GM23338 (cell line): ENCODE data around the gene PHLPP2. TPM values are rescaled to one million over a fixed set of nuclear protein-coding genes. Genes with fewer than 3 reads are reported as not detected.
A peak's percentile ranks its signal among the peaks of the same experiment; 100 is the strongest.

Experiments
- ATAC-seq: fragments of 200-7000 bp; cut with Tn5 transposase; 3 replicates; pipeline ENCODE4 v1.9.1; 2020
- DNase-seq: peaks from one replicate; pipeline ENCODE4 v3.0.0-alpha.2; 2015; ENCODE audit warnings: low spot score
- H2AFZ ChIP-seq: fragments of 200-600 bp; sonication (generic); 2 replicates; pipeline ENCODE4 v1.8.0; 2016; ENCODE audit warnings: antibody characterized with exemption, mild to moderate bottlenecking, moderate library complexity
- H3F3A ChIP-seq: fragments of 200-600 bp; sonication (generic); replicated peaks from 2 replicates; pipeline ENCODE4 v1.8.0; 2017; ENCODE audit warnings: antibody characterized with exemption, mixed run types, low read depth
- H3K27ac ChIP-seq: fragments of 200-600 bp; sonication (generic); 2 replicates; pipeline ENCODE4 v1.6.1; 2016; ENCODE audit warnings: low read depth
- H3K27me3 ChIP-seq: fragments of 200-600 bp; sonication (generic); 2 replicates; pipeline ENCODE4 v1.8.0; 2016; ENCODE audit warnings: mild to moderate bottlenecking, mixed run types, moderate library complexity; ENCODE audit not compliant: insufficient read depth
- H3K36me3 ChIP-seq: fragments of 200-600 bp; sonication (generic); 2 replicates; pipeline ENCODE4 v1.8.0; 2016; ENCODE audit warnings: mild to moderate bottlenecking; ENCODE audit not compliant: insufficient read depth
- H3K4me1 ChIP-seq: fragments of 200-600 bp; sonication (generic); 2 replicates; pipeline ENCODE4 v1.8.0; 2016; ENCODE audit warnings: mild to moderate bottlenecking, moderate library complexity; ENCODE audit not compliant: insufficient read depth
- H3K4me2 ChIP-seq: fragments of 200-600 bp; sonication (generic); 2 replicates; pipeline ENCODE4 v1.7.1; 2017; ENCODE audit warnings: mixed run types
- H3K4me3 ChIP-seq: fragments of 200-600 bp; sonication (generic); 2 replicates; pipeline ENCODE4 v1.6.1; 2016; ENCODE audit warnings: mixed run types
- H3K79me2 ChIP-seq: fragments of 200-600 bp; sonication (generic); replicated peaks from 2 replicates; pipeline ENCODE4 v1.8.0; 2017; ENCODE audit warnings: mild to moderate bottlenecking; ENCODE audit not compliant: insufficient read depth
- H3K9me2 ChIP-seq: fragments of 200-600 bp; sonication (generic); 2 replicates; pipeline ENCODE4 v1.8.0; 2017; ENCODE audit not compliant: insufficient read depth
- H4K20me1 ChIP-seq: fragments of 200-600 bp; sonication (generic); replicated peaks from 2 replicates; pipeline ENCODE4 v1.8.0; 2017; ENCODE audit warnings: mild to moderate bottlenecking; ENCODE audit not compliant: insufficient read depth
- H3K27ac Mint-ChIP-seq: 2 replicates; pipeline ENCODE4 v1.8.0; 2020; ENCODE audit warnings: inconsistent platforms, mild to moderate bottlenecking, moderate library complexity, mixed read lengths
- H3K27me3 Mint-ChIP-seq: 3 replicates; pipeline ENCODE4 v1.8.0; 2022; ENCODE audit warnings: low read depth, mild to moderate bottlenecking, moderate library complexity, mixed read lengths, inconsistent platforms; ENCODE audit not compliant: insufficient read depth, poor library complexity
- H3K36me3 Mint-ChIP-seq: 3 replicates; pipeline ENCODE4 v1.8.0; 2021; ENCODE audit warnings: low read depth, mild to moderate bottlenecking, inconsistent platforms, moderate library complexity, mixed read lengths
- H3K4me1 Mint-ChIP-seq: 3 replicates; pipeline ENCODE4 v1.8.0; 2020; ENCODE audit warnings: mild to moderate bottlenecking, inconsistent platforms, mixed read lengths
- H3K4me3 Mint-ChIP-seq: 3 replicates; pipeline ENCODE4 v1.8.0; 2021; ENCODE audit warnings: moderate library complexity, mild to moderate bottlenecking, inconsistent platforms, mixed read lengths
- H3K9me3 Mint-ChIP-seq: 3 replicates; pipeline ENCODE4 v1.8.0; 2020; ENCODE audit warnings: moderate library complexity, mild to moderate bottlenecking, inconsistent platforms, mixed read lengths
- CREB1 ChIP-seq: fragments of 250-450 bp; sonication (Bioruptor Pico); IDR thresholded peaks from 2 replicates; pipeline ENCODE4 v1.5.0; 2020; ENCODE audit warnings: low read depth, mild to moderate bottlenecking, moderate library complexity
- EZH2 ChIP-seq: fragments of 200-600 bp; sonication (generic); IDR thresholded peaks from one replicate; pipeline ENCODE4 v1.8.0; 2017; ENCODE audit warnings: antibody characterized with exemption, mild to moderate bottlenecking, low read depth; ENCODE audit not compliant: unreplicated experiment
- EZH2phosphoT487 ChIP-seq: fragments of 200-600 bp; sonication (generic); IDR thresholded peaks from one replicate; pipeline ENCODE4 v1.8.1; 2018; ENCODE audit warnings: antibody characterized with exemption; ENCODE audit not compliant: unreplicated experiment
- JUNB ChIP-seq: IDR thresholded peaks from one replicate; pipeline ENCODE4 v1.6.1; 2016; ENCODE audit warnings: antibody characterized with exemption; ENCODE audit not compliant: unreplicated experiment
- NANOG ChIP-seq: IDR thresholded peaks from 2 replicates; pipeline ENCODE4 v1.6.1; 2016; ENCODE audit warnings: antibody characterized with exemption, borderline replicate concordance
- POLR2AphosphoS5 ChIP-seq: IDR thresholded peaks from 2 replicates; pipeline ENCODE4 v1.6.1; 2016; ENCODE audit warnings: antibody characterized with exemption, low read depth
- STAT1 ChIP-seq: IDR thresholded peaks from one replicate; pipeline ENCODE4 v1.6.1; 2016; ENCODE audit warnings: antibody characterized with exemption; ENCODE audit not compliant: unreplicated experiment
- ZNF114 ChIP-seq: fragments of 250-450 bp; sonication (Bioruptor Pico); IDR thresholded peaks from 2 replicates; pipeline ENCODE4 v1.5.0; 2020; ENCODE audit warnings: mild to moderate bottlenecking, moderate library complexity
- ZNF331 ChIP-seq: fragments of 250-450 bp; sonication (Bioruptor Pico); IDR thresholded peaks from 2 replicates; pipeline ENCODE4 v1.5.0; 2020; ENCODE audit warnings: low read depth, mild to moderate bottlenecking, moderate library complexity
- polyA plus RNA-seq: library from polyadenylated mRNA; unstranded; fragments of >200 nt; fragmentation: Nextera tagmentation; extraction: Ambion mirVana; gene quantifications from 2 replicates; pipeline ENCODE4 v1.2.1, GENCODE V29; 2016
- total RNA-seq: library from RNA; depleted of rRNA; stranded (reverse); fragments of >200 nt; shearing (Covaris generic); gene quantifications from 2 replicates; pipeline ENCODE4 v1.2.3, GENCODE V29; 2014
- TF ChIP-seq, protein P1 (sequence below): IDR thresholded peaks from one replicate; pipeline ENCODE4 v1.6.1; 2018; ENCODE audit warnings: antibody characterized with exemption; ENCODE audit not compliant: unreplicated experiment
- TF ChIP-seq, protein P2 (sequence below): fragments of 250-450 bp; sonication (Bioruptor Pico); IDR thresholded peaks from 2 replicates; pipeline ENCODE4 v1.5.0; 2020; ENCODE audit warnings: mild to moderate bottlenecking, moderate library complexity
- TF ChIP-seq, protein P3 (sequence below), 2 experiments: fragments of 200-600 bp in 1 of 2; sonication (generic) in 1 of 2; conservative IDR thresholded peaks; 2 replicates each; pipeline versions ENCODE4 v1.5.1 to v1.6.1; 2016 to 2017; ENCODE audit warnings: antibody characterized with exemption in 2 of 2, low read depth in 2 of 2, mild to moderate bottlenecking in 2 of 2, moderate library complexity in 1 of 2
- TF ChIP-seq, protein P4 (sequence below): IDR thresholded peaks from 2 replicates; pipeline ENCODE4 v1.6.1; 2016; ENCODE audit warnings: antibody characterized with exemption

The PHLPP2 gene
- total and polyA plus RNA-seq, 2 experiments from 2014 or later: 4.2 to 20.5 TPM

DNA sequence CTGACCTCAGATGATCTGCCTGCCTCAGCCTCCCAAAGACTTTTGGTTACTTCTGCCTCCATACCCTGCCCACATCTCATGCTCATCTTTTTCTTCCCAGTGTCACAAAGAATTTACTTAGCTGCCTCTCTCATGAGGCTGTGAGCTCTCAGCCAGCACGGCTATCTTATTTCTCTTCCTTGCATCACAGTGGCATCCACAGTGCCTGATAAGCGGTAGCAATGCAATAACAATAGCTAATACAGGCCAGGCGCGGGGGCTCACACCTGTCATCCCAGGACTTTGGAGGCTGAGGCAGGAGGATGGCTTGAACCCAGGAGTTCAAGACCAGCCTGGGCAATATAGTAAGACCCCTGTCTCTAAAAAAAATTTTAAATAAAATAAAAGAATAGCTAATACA is 114.1 kb downstream of the PHLPP2 start:
- Mint-ChIP-seq H3K27ac (no peak overlapping the region), H3K9me3 (no peaks in the 10 kb centered on the region)
- peak overlapping the region; percentile 70 for H3K4me2 ChIP-seq

More for the DNA sequence above, 114.1 kb downstream of the PHLPP2 start:
- H3K27me3 Mint-ChIP-seq: peaks cover 12% of the 10 kb centered on the region
- H3F3A ChIP-seq: no peaks in the 10 kb centered on the region
- H3K36me3 Mint-ChIP-seq: no peaks in the 10 kb centered on the region
- no peak overlapping the region for H3K27ac ChIP-seq
- ATAC-seq (no peak), DNase-seq (peak; percentile 14)
- H2AFZ ChIP-seq: no peak overlapping the region
- H4K20me1 ChIP-seq: no peaks in the 10 kb centered on the region
- no peaks in the 10 kb centered on the region for H3K9me2 ChIP-seq
- H3K4me1 ChIP-seq: no peaks in the 10 kb centered on the region; the same call in 1 of the 2 replicates
- 0 out of 2 replicates have a peak overlapping the region, but pooled peaks have one; percentile 31 for H3K4me3 ChIP-seq
- H3K36me3 ChIP-seq: no peaks in the 10 kb centered on the region
- H3K27me3 ChIP-seq: no peaks in the 10 kb centered on the region
- no peak overlapping the region for H3K4me3 Mint-ChIP-seq
- no peak for TF ChIP-seq JUNB
- TF ChIP-seq STAT1: no peak
- no peak for TF ChIP-seq ZNF331 (CRISPR knock-in tag)
- TF ChIP-seq NANOG: no peak
- no peak for TF ChIP-seq CREB1 (CRISPR knock-in tag)
- TF ChIP-seq, protein P1, sequence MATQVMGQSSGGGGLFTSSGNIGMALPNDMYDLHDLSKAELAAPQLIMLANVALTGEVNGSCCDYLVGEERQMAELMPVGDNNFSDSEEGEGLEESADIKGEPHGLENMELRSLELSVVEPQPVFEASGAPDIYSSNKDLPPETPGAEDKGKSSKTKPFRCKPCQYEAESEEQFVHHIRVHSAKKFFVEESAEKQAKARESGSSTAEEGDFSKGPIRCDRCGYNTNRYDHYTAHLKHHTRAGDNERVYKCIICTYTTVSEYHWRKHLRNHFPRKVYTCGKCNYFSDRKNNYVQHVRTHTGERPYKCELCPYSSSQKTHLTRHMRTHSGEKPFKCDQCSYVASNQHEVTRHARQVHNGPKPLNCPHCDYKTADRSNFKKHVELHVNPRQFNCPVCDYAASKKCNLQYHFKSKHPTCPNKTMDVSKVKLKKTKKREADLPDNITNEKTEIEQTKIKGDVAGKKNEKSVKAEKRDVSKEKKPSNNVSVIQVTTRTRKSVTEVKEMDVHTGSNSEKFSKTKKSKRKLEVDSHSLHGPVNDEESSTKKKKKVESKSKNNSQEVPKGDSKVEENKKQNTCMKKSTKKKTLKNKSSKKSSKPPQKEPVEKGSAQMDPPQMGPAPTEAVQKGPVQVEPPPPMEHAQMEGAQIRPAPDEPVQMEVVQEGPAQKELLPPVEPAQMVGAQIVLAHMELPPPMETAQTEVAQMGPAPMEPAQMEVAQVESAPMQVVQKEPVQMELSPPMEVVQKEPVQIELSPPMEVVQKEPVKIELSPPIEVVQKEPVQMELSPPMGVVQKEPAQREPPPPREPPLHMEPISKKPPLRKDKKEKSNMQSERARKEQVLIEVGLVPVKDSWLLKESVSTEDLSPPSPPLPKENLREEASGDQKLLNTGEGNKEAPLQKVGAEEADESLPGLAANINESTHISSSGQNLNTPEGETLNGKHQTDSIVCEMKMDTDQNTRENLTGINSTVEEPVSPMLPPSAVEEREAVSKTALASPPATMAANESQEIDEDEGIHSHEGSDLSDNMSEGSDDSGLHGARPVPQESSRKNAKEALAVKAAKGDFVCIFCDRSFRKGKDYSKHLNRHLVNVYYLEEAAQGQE: no peak
- TF ChIP-seq, protein P2, sequence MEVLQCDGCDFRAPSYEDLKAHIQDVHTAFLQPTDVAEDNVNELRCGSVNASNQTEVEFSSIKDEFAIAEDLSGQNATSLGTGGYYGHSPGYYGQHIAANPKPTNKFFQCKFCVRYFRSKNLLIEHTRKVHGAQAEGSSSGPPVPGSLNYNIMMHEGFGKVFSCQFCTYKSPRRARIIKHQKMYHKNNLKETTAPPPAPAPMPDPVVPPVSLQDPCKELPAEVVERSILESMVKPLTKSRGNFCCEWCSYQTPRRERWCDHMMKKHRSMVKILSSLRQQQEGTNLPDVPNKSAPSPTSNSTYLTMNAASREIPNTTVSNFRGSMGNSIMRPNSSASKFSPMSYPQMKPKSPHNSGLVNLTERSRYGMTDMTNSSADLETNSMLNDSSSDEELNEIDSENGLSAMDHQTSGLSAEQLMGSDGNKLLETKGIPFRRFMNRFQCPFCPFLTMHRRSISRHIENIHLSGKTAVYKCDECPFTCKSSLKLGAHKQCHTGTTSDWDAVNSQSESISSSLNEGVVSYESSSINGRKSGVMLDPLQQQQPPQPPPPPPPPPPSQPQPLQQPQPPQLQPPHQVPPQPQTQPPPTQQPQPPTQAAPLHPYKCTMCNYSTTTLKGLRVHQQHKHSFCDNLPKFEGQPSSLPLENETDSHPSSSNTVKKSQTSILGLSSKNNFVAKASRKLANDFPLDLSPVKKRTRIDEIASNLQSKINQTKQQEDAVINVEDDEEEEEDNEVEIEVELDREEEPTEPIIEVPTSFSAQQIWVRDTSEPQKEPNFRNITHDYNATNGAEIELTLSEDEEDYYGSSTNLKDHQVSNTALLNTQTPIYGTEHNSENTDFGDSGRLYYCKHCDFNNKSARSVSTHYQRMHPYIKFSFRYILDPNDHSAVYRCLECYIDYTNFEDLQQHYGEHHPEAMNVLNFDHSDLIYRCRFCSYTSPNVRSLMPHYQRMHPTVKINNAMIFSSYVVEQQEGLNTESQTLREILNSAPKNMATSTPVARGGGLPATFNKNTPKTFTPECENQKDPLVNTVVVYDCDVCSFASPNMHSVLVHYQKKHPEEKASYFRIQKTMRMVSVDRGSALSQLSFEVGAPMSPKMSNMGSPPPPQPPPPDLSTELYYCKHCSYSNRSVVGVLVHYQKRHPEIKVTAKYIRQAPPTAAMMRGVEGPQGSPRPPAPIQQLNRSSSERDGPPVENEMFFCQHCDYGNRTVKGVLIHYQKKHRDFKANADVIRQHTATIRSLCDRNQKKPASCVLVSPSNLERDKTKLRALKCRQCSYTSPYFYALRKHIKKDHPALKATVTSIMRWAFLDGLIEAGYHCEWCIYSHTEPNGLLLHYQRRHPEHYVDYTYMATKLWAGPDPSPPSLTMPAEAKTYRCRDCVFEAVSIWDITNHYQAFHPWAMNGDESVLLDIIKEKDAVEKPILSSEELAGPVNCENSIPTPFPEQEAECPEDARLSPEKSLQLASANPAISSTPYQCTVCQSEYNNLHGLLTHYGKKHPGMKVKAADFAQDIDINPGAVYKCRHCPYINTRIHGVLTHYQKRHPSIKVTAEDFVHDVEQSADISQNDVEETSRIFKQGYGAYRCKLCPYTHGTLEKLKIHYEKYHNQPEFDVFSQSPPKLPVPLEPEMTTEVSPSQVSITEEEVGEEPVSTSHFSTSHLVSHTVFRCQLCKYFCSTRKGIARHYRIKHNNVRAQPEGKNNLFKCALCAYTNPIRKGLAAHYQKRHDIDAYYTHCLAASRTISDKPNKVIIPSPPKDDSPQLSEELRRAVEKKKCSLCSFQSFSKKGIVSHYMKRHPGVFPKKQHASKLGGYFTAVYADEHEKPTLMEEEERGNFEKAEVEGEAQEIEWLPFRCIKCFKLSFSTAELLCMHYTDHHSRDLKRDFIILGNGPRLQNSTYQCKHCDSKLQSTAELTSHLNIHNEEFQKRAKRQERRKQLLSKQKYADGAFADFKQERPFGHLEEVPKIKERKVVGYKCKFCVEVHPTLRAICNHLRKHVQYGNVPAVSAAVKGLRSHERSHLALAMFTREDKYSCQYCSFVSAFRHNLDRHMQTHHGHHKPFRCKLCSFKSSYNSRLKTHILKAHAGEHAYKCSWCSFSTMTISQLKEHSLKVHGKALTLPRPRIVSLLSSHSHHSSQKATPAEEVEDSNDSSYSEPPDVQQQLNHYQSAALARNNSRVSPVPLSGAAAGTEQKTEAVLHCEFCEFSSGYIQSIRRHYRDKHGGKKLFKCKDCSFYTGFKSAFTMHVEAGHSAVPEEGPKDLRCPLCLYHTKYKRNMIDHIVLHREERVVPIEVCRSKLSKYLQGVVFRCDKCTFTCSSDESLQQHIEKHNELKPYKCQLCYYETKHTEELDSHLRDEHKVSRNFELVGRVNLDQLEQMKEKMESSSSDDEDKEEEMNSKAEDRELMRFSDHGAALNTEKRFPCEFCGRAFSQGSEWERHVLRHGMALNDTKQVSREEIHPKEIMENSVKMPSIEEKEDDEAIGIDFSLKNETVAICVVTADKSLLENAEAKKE (CRISPR knock-in tag): no peak
- no peak for TF ChIP-seq POLR2AphosphoS5
- TF ChIP-seq, protein P3, sequence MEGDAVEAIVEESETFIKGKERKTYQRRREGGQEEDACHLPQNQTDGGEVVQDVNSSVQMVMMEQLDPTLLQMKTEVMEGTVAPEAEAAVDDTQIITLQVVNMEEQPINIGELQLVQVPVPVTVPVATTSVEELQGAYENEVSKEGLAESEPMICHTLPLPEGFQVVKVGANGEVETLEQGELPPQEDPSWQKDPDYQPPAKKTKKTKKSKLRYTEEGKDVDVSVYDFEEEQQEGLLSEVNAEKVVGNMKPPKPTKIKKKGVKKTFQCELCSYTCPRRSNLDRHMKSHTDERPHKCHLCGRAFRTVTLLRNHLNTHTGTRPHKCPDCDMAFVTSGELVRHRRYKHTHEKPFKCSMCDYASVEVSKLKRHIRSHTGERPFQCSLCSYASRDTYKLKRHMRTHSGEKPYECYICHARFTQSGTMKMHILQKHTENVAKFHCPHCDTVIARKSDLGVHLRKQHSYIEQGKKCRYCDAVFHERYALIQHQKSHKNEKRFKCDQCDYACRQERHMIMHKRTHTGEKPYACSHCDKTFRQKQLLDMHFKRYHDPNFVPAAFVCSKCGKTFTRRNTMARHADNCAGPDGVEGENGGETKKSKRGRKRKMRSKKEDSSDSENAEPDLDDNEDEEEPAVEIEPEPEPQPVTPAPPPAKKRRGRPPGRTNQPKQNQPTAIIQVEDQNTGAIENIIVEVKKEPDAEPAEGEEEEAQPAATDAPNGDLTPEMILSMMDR (conservative IDR thresholded peaks at IDR 0.05; ENCODE audit: low read depth in 2 of 2): no peak
- no peak for TF ChIP-seq EZH2
- TF ChIP-seq ZNF114 (CRISPR knock-in tag): no peak
- TF ChIP-seq, protein P4, sequence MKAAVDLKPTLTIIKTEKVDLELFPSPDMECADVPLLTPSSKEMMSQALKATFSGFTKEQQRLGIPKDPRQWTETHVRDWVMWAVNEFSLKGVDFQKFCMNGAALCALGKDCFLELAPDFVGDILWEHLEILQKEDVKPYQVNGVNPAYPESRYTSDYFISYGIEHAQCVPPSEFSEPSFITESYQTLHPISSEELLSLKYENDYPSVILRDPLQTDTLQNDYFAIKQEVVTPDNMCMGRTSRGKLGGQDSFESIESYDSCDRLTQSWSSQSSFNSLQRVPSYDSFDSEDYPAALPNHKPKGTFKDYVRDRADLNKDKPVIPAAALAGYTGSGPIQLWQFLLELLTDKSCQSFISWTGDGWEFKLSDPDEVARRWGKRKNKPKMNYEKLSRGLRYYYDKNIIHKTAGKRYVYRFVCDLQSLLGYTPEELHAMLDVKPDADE: no peak
- TF ChIP-seq EZH2phosphoT487: no peak
- peaks cover 8% of the 10 kb centered on the region for H3K4me1 Mint-ChIP-seq
- no peaks in the 10 kb centered on the region for H3K79me2 ChIP-seq
